ENCODE results near the gene NFIA.

Gene NFIA

DNA sequence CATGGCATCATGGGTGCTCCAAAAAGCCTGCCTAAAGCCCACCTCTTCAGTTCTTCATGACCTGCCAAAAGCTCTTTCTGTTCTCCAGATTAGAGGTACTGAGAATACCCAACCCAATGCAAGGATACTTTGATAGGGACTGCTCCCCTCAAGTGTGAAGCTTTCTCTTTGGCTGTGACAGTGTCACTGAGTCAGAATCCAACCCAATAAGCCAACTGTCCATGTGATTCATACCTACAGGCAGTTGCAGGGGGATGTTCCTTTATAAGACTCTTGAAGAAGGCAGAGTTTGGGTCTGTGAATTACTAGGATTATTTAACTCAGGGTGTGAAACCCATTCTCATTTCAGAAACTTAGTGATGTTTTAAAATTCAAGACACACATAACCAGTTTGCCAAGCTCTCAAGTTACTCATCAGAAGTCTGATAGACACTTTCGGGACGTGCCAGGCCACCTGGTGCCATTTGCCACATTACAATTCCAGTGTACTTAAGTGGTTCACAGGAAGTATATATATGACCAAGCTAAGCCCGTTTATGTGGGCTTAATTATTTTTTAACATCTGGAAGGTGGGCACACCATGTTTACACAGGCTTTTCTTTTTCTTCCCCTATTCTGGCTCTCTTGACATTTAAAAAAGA, 265.8 kb downstream of the NFIA start:
- Histone ChIP-seq H3K27ac (ENCODE audit: low read length) (no peak overlapping the region), H3K4me3 (ENCODE audit: low read length) (no peak overlapping the region), H3K27me3 (ENCODE audit: control insufficient read depth, insufficient read depth, low read length) (no peaks in the 10 kb centered on the region), H3K36me3 (ENCODE audit: control insufficient read depth, insufficient read depth, low read length) (no peaks in the 10 kb centered on the region), H3K9me3 (ENCODE audit: control insufficient read depth, insufficient read depth, low read length) (no peaks in the 10 kb centered on the region), H3K4me1 (ENCODE audit: control insufficient read depth, insufficient read depth, low read length) (peaks cover 3% of the 10 kb centered on the region; the same call in 1 of the 2 replicates)
- DNase-seq (ENCODE audit: low read depth, low spot score) = no peak
- no CpG with 5 or more reads among the region's 3 CpGs for WGBS (ENCODE audit: insufficient coverage, insufficient read length)

DNA sequence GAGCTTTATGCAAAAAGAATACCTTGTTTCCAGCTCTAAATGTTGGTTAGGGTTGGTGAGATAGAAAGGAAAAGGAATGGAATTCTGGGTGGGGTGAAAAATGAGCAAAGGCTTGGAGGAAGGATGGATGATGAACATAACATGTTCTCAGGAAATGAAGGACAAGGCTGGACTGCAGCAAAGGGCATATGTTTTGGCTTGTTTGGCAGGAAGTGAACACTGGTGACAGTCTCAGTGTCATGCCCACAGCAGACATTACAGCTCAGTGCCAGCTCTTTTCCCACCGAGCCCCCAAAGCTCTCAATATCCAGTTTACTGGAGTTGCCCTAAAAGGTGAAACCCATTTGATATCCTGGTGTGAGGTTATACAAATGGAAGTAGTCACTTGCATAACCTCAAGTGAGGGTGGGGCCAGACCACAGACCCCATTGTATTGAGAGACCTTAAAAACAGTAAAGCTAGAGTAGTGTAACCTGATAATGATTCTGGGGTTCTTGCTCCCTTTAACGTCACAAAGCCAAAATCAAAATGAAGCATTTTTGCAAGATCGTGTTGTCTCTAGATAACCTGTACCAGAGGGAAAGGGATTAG, 270.6 kb downstream of the NFIA start:
- no peak for DNase-seq (ENCODE audit: low read depth, low spot score)
- Histone ChIP-seq H3K27me3 (ENCODE audit: control insufficient read depth, insufficient read depth, low read length) (no peaks in the 10 kb centered on the region), H3K4me3 (ENCODE audit: low read length) (no peak overlapping the region), H3K4me1 (ENCODE audit: control insufficient read depth, insufficient read depth, low read length) (peaks cover 3% of the 10 kb centered on the region; the same call in 1 of the 2 replicates), H3K27ac (ENCODE audit: low read length) (no peak overlapping the region), H3K36me3 (ENCODE audit: control insufficient read depth, insufficient read depth, low read length) (no peaks in the 10 kb centered on the region), H3K9me3 (ENCODE audit: control insufficient read depth, insufficient read depth, low read length) (no peaks in the 10 kb centered on the region)
- no CpG with 5 or more reads among the region's 3 CpGs for WGBS (ENCODE audit: insufficient coverage, insufficient read length)

DNA sequence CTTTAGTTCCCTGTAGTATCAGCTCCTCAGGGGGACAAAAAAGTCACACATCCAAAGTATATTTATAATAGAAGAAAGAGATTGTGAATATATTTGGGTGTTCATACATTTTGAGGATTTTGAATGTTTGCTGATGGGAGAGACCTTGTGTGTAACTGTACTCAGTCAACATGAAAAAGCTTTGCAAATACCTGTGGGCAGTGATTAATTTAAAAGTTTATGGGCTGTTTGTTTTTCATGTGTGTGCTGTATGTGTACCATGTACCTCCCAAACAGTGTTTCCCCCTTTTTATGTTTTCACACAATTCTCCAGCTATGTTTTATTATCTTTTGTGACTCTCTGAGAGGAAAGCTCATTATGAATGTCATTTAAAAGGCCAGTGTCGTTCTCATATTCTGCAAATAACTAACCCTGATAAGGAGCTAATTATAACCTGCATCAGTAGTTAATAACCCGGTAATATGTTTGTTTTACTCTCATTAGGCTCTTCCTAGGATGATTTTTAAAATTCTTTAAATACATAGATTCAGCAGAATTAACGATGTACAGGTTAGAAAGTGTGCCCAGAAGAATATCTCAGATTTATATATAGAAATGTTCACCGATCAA, 271.5 kb downstream of the NFIA start:
- no CpG with 5 or more reads among the region's 4 CpGs for WGBS (ENCODE audit: insufficient coverage, insufficient read length)
- Histone ChIP-seq H3K4me1 (ENCODE audit: control insufficient read depth, insufficient read depth, low read length) (peaks cover 3% of the 10 kb centered on the region; the same call in 1 of the 2 replicates), H3K4me3 (ENCODE audit: low read length) (no peak overlapping the region), H3K27me3 (ENCODE audit: control insufficient read depth, insufficient read depth, low read length) (no peaks in the 10 kb centered on the region), H3K9me3 (ENCODE audit: control insufficient read depth, insufficient read depth, low read length) (no peaks in the 10 kb centered on the region), H3K27ac (ENCODE audit: low read length) (no peak overlapping the region), H3K36me3 (ENCODE audit: control insufficient read depth, insufficient read depth, low read length) (no peaks in the 10 kb centered on the region)
- no peak for DNase-seq (ENCODE audit: low read depth, low spot score)

DNA sequence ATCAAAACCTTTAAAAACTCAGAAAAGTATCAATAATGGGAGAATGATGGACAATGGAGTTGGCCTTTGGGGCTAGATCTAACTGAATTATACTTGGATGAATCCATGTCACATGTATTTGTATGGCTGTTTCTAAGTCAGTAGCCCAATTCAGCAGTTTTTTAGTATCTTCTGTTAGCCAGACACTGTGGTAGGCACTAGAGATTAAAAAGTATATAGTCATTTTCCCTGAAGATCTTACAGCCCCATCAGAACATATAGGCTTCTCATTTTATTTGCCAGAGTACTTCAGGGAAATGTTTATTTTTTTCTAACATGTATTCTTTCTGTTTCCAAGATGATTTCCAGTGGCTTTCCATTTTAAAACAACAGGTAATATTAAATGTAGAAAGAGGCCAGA, 273.7 kb downstream of the NFIA start:
- Histone ChIP-seq H3K27ac (ENCODE audit: low read length) (no peak overlapping the region), H3K36me3 (ENCODE audit: control insufficient read depth, insufficient read depth, low read length) (no peaks in the 10 kb centered on the region), H3K27me3 (ENCODE audit: control insufficient read depth, insufficient read depth, low read length) (no peaks in the 10 kb centered on the region), H3K4me3 (ENCODE audit: low read length) (no peak overlapping the region), H3K9me3 (ENCODE audit: control insufficient read depth, insufficient read depth, low read length) (no peaks in the 10 kb centered on the region), H3K4me1 (ENCODE audit: control insufficient read depth, insufficient read depth, low read length) (peaks cover 3% of the 10 kb centered on the region; the same call in 1 of the 2 replicates)
- no peak for DNase-seq (ENCODE audit: low read depth, low spot score)

DNA sequence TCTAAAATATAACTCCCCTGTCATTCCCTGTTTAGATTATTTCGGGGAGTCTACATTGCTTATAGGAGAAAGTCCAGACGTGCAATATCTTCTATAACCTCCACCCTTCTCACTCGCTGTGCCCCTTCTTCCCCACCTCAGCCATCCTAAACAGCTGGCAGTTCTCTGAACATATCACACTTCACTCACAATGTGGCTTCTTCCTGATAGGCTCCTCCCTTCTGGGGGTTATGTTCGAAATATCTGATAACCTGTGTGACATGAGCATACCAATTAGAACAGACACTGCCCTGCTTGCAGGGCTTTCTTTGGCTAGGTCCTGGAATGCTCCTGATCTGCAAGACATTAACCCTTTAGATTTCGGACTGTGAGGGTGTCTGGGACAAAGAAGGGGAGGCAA, 274.6 kb downstream of the NFIA start:
- Histone ChIP-seq H3K27me3 (ENCODE audit: control insufficient read depth, insufficient read depth, low read length) (no peaks in the 10 kb centered on the region), H3K27ac (ENCODE audit: low read length) (no peak overlapping the region), H3K4me1 (ENCODE audit: control insufficient read depth, insufficient read depth, low read length) (peaks cover 3% of the 10 kb centered on the region; the same call in 1 of the 2 replicates), H3K36me3 (ENCODE audit: control insufficient read depth, insufficient read depth, low read length) (no peaks in the 10 kb centered on the region), H3K4me3 (ENCODE audit: low read length) (no peak overlapping the region), H3K9me3 (ENCODE audit: control insufficient read depth, insufficient read depth, low read length) (no peaks in the 10 kb centered on the region)
- WGBS (ENCODE audit: insufficient coverage, insufficient read length) = no CpG with 5 or more reads among the region's 5 CpGs
- no peak for DNase-seq (ENCODE audit: low read depth, low spot score)

GRCh38 chr1:61357539-61357938, 275.2 kb downstream of the NFIA start:
- Histone ChIP-seq H3K36me3 (ENCODE audit: control insufficient read depth, insufficient read depth, low read length) (no peaks in the 10 kb centered on the region), H3K27me3 (ENCODE audit: control insufficient read depth, insufficient read depth, low read length) (no peaks in the 10 kb centered on the region), H3K9me3 (ENCODE audit: control insufficient read depth, insufficient read depth, low read length) (no peaks in the 10 kb centered on the region), H3K4me3 (ENCODE audit: low read length) (no peak overlapping the region), H3K4me1 (ENCODE audit: control insufficient read depth, insufficient read depth, low read length) (peaks cover 3% of the 10 kb centered on the region; the same call in 1 of the 2 replicates), H3K27ac (ENCODE audit: low read length) (no peak overlapping the region)
- DNase-seq (ENCODE audit: low read depth, low spot score) = no peak
- WGBS (ENCODE audit: insufficient coverage, insufficient read length) = no CpG with 5 or more reads among the region's 5 CpGs

- no peaks in the 10 kb centered on the region for H3K4me1 ChIP-seq (ENCODE audit: control insufficient read depth, insufficient read depth, low read length)
- no peaks in the 10 kb centered on the region for H3K27me3 ChIP-seq (ENCODE audit: control insufficient read depth, insufficient read depth, low read length)
- H3K9me3 ChIP-seq (ENCODE audit: control insufficient read depth, insufficient read depth, low read length) = no peaks in the 10 kb centered on the region
- no CpG with 5 or more reads among the region's 8 CpGs for WGBS (ENCODE audit: insufficient coverage, insufficient read length)
- H3K36me3 ChIP-seq (ENCODE audit: control insufficient read depth, insufficient read depth, low read length) = no peaks in the 10 kb centered on the region
- no peak for DNase-seq (ENCODE audit: low read depth, low spot score)
- H3K4me3 ChIP-seq (ENCODE audit: low read length) = no peak overlapping the region
- H3K27ac ChIP-seq (ENCODE audit: low read length) = no peak overlapping the region
Observed at GRCh38 chr1:61358770-61359455, 276.6 kb downstream of the NFIA start.

- no CpG with 5 or more reads among the region's 2 CpGs for WGBS (ENCODE audit: insufficient coverage, insufficient read length)
- Histone ChIP-seq H3K27ac (ENCODE audit: low read length) (no peak overlapping the region), H3K4me1 (ENCODE audit: control insufficient read depth, insufficient read depth, low read length) (no peaks in the 10 kb centered on the region), H3K36me3 (ENCODE audit: control insufficient read depth, insufficient read depth, low read length) (no peaks in the 10 kb centered on the region), H3K9me3 (ENCODE audit: control insufficient read depth, insufficient read depth, low read length) (no peaks in the 10 kb centered on the region), H3K27me3 (ENCODE audit: control insufficient read depth, insufficient read depth, low read length) (no peaks in the 10 kb centered on the region), H3K4me3 (ENCODE audit: low read length) (no peak overlapping the region)
- no peak for DNase-seq (ENCODE audit: low read depth, low spot score)
Observed at GRCh38 chr1:61361931-61362330, 279.6 kb downstream of the NFIA start.

- H3K9me3 ChIP-seq (ENCODE audit: control insufficient read depth, insufficient read depth, low read length) = no peaks in the 10 kb centered on the region
- no peaks in the 10 kb centered on the region for H3K36me3 ChIP-seq (ENCODE audit: control insufficient read depth, insufficient read depth, low read length)
- H3K4me1 ChIP-seq (ENCODE audit: control insufficient read depth, insufficient read depth, low read length) = no peaks in the 10 kb centered on the region
- no peak overlapping the region for H3K27ac ChIP-seq (ENCODE audit: low read length)
- no peak for DNase-seq (ENCODE audit: low read depth, low spot score)
- H3K27me3 ChIP-seq (ENCODE audit: control insufficient read depth, insufficient read depth, low read length) = no peaks in the 10 kb centered on the region
- no peak overlapping the region for H3K4me3 ChIP-seq (ENCODE audit: low read length)
- WGBS (ENCODE audit: insufficient coverage, insufficient read length) = no CpG with 5 or more reads among the region's 2 CpGs
Observed at GRCh38 chr1:61362351-61362750, 280.0 kb downstream of the NFIA start.

DNA sequence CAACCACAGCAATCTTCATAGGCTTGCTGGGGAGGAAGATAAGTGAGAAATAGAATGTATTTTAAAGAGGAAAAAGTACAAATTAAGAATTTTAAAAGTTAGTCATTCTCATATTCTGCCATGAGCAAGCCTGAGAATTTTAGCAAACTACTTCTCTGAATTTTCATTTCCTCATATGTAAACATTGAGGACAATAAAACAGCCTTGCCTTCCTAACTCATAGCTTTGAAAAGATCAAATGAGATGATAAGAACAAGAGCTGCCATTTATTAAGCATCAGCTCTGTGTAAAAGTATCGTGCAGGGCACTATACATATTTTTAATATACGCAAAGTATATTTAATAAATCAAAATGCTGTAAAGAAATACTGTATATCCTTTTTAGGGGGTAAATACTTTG, 286.0 kb downstream of the NFIA start:
- Histone ChIP-seq H3K27ac (ENCODE audit: low read length) (no peak overlapping the region), H3K4me3 (ENCODE audit: low read length) (no peak overlapping the region), H3K4me1 (ENCODE audit: control insufficient read depth, insufficient read depth, low read length) (no peaks in the 10 kb centered on the region; the same call in 1 of the 2 replicates), H3K9me3 (ENCODE audit: control insufficient read depth, insufficient read depth, low read length) (no peaks in the 10 kb centered on the region), H3K27me3 (ENCODE audit: control insufficient read depth, insufficient read depth, low read length) (no peaks in the 10 kb centered on the region), H3K36me3 (ENCODE audit: control insufficient read depth, insufficient read depth, low read length) (no peaks in the 10 kb centered on the region)
- WGBS (ENCODE audit: insufficient coverage, insufficient read length) = no CpG with 5 or more reads among the region's 2 CpGs
- DNase-seq (ENCODE audit: low read depth, low spot score) = no peak
